Endothelial cell of umbilical vein (primary cell): Measurements from ENCODE around the gene ADGRL3. TPM values are rescaled to one million over a fixed set of nuclear protein-coding genes. Genes with fewer than 3 reads are reported as not detected.

Experiments used
- BruUV-seq: library from RNA; stranded (reverse); fragments of 400-500 nt; replicated peaks from 2 replicates; lab custom pipeline; 2021; lab: Mats Ljungman, UMichigan
- CTCF ChIA-PET: fragments of 300-600, 350-600 bp; sonication (Branson Sonifier 250); formaldehyde crosslinking; loops from one replicate; lab custom pipeline; 2021; ENCODE audit warnings: antibody characterized with exemption, inconsistent platforms; lab: Charles Lee
- POLR2A ChIA-PET: fragments of 300-600, 350-600 bp; sonication (Branson Sonifier 250); formaldehyde crosslinking; loops from one replicate; lab custom pipeline; 2021; ENCODE audit warnings: antibody characterized with exemption, inconsistent platforms; lab: Charles Lee
- DNase-seq: peaks from one replicate; pipeline ENCODE4 v3.0.0-alpha.2; 2011; ENCODE audit warnings: low read depth, low spot score
- FAIRE-seq: peaks from 2 replicates; lab custom pipeline; 2011; peaks lifted over from hg19 to GRCh38; lab: Jason Lieb, UNC
- H2AFZ ChIP-seq: 2 replicates; pipeline ENCODE4 v1.6.0; 2012; ENCODE audit warnings: low read depth, low read length, control low read depth, inconsistent platforms
- H3K27ac ChIP-seq: 2 replicates; pipeline ENCODE4 v1.5.1; 2011; ENCODE audit warnings: low read depth, mild to moderate bottlenecking, control low read depth, low read length, moderate library complexity; ENCODE audit not compliant: insufficient read depth
- H3K27me3 ChIP-seq, 2 experiments: 2 replicates each; pipeline versions ENCODE4 v1.6.0 to v1.6.1; 2011; ENCODE audit warnings: low read length in 2 of 2, mixed read lengths in 1 of 2; ENCODE audit not compliant: control insufficient read depth in 2 of 2, insufficient read depth in 2 of 2
- H3K36me3 ChIP-seq, 2 experiments: 2 replicates in 1 of 2; 3 replicates in 1 of 2; pipeline ENCODE4 v1.5.1; 2011; ENCODE audit warnings: low read length in 2 of 2, mild to moderate bottlenecking in 1 of 2, moderate library complexity in 1 of 2; ENCODE audit not compliant: control insufficient read depth in 2 of 2, insufficient read depth in 2 of 2; ENCODE audit errors: extremely low read depth in 1 of 2
- H3K4me1 ChIP-seq: 3 replicates; pipeline ENCODE4 v1.5.1; 2011; ENCODE audit warnings: mild to moderate bottlenecking, low read length; ENCODE audit not compliant: control insufficient read depth, insufficient read depth; ENCODE audit errors: extremely low read depth
- H3K4me2 ChIP-seq: 2 replicates; pipeline ENCODE4 v1.6.1; 2011; ENCODE audit warnings: low read length, control low read depth, mixed read lengths; ENCODE audit not compliant: insufficient read depth
- H3K4me3 ChIP-seq, 3 experiments: fragments of 200-600 bp in 1 of 3; sonication (generic), shearing (Covaris generic) in 1 of 3; replicated peaks in 1 of 3; 2 replicates each; pipeline ENCODE4 v1.5.1; 2011 to 2016; ENCODE audit warnings: control low read depth in 3 of 3, low read length in 3 of 3, mild to moderate bottlenecking in 2 of 3, inconsistent platforms in 1 of 3, low read depth in 1 of 3, moderate library complexity in 1 of 3; ENCODE audit not compliant: insufficient read depth in 1 of 3
- H3K79me2 ChIP-seq: 2 replicates; pipeline ENCODE4 v1.6.0; 2012; ENCODE audit warnings: low read length, inconsistent platforms; ENCODE audit not compliant: control insufficient read depth, insufficient read depth
- H3K9ac ChIP-seq: replicated peaks from 2 replicates; pipeline ENCODE3; 2011; ENCODE audit warnings: low read length, control low read depth; ENCODE audit not compliant: insufficient read depth; ENCODE audit errors: extremely low read depth
- H3K9me1 ChIP-seq: replicated peaks from 3 replicates; pipeline ENCODE4 v1.6.0; 2011; ENCODE audit warnings: mild to moderate bottlenecking, low read length; ENCODE audit not compliant: control insufficient read depth, insufficient read depth; ENCODE audit errors: extremely low read depth
- H3K9me3 ChIP-seq: replicated peaks from 2 replicates; pipeline ENCODE4 v1.5.1; 2012; ENCODE audit warnings: low read length, inconsistent platforms; ENCODE audit not compliant: control insufficient read depth, insufficient read depth
- H4K20me1 ChIP-seq: replicated peaks from 2 replicates; pipeline ENCODE3; 2011; ENCODE audit warnings: mild to moderate bottlenecking, low read length; ENCODE audit not compliant: control insufficient read depth, insufficient read depth; ENCODE audit errors: extremely low read depth
- EZH2 ChIP-seq: IDR thresholded peaks from 2 replicates; pipeline ENCODE4 v1.6.1; 2012; ENCODE audit warnings: borderline replicate concordance, low read depth, mild to moderate bottlenecking, moderate library complexity, low read length, inconsistent platforms; ENCODE audit not compliant: severe bottlenecking
- FOS ChIP-seq: IDR thresholded peaks from 2 replicates; pipeline ENCODE4 v1.6.1; 2011; ENCODE audit warnings: mild to moderate bottlenecking, low read length, moderate library complexity, borderline replicate concordance; ENCODE audit not compliant: insufficient read depth
- GATA2 ChIP-seq: IDR thresholded peaks from 2 replicates; pipeline ENCODE4 v1.7.0; 2011; ENCODE audit warnings: low read depth, mild to moderate bottlenecking, moderate library complexity, mixed read lengths, low read length; ENCODE audit not compliant: insufficient read length, insufficient read depth
- JUN ChIP-seq: IDR thresholded peaks from 2 replicates; pipeline ENCODE4 v1.6.1; 2011; ENCODE audit warnings: borderline replicate concordance, low read depth; ENCODE audit not compliant: insufficient read length, insufficient read depth
- MYC ChIP-seq: IDR thresholded peaks from one replicate; pipeline ENCODE4 v1.6.1; 2011; ENCODE audit warnings: mild to moderate bottlenecking, low read depth, low read length
- POLR2A ChIP-seq: IDR thresholded peaks from 2 replicates; pipeline ENCODE4 v1.6.1; 2012; ENCODE audit warnings: low read depth, mild to moderate bottlenecking, control low read depth, low read length
- POLR2AphosphoS5 ChIP-seq: IDR thresholded peaks from 2 replicates; pipeline ENCODE4 v1.6.1; 2012; ENCODE audit warnings: low read depth, mild to moderate bottlenecking, control low read depth, low read length, moderate library complexity; ENCODE audit not compliant: insufficient read depth
- dilution Hi-C: fragments of 300-500 bp; cut with MboI; formaldehyde crosslinking; loops from one replicate; pipeline ENCODE4 v1.15.0; 2019; ENCODE audit warnings: low sequenced_read_pairs; ENCODE audit not compliant: extremely low pct_ligation_motif_present
- intact Hi-C: fragments of 100-400 bp; cut with micrococcal nuclease; formaldehyde crosslinking; loops from one replicate; pipeline ENCODE4 v1.10.0; 2022
- polyA plus RNA-seq, 4 experiments: library from polyadenylated mRNA; depleted of rRNA in 3 of 4; stranded (reverse) in 3 of 4; unstranded in 1 of 4; fragments of >200 nt; gene quantifications; 2 replicates each; pipeline versions ENCODE4 v1.2.1 to v1.2.3, GENCODE V29; 2011 to 2012; ENCODE audit warnings: missing spikeins in 1 of 4
- total RNA-seq: library from RNA; stranded (reverse); gene quantifications from 2 replicates; pipeline ENCODE4 v1.2.3, GENCODE V29; 2021
- TF ChIP-seq, protein P1 (sequence below), 2 donors: IDR thresholded peaks; 1 replicate in 1 of 2; 2 replicates in 1 of 2; pipeline ENCODE4 v1.5.1; 2011; ENCODE audit warnings: low read length in 2 of 2, mild to moderate bottlenecking in 2 of 2, moderate library complexity in 2 of 2, control low read depth in 1 of 2, inconsistent platforms in 1 of 2, low read depth in 1 of 2; ENCODE audit not compliant: insufficient read depth in 1 of 2; ENCODE audit errors: extremely low read depth in 1 of 2
- TF ChIP-seq, protein P2 (sequence below): IDR thresholded peaks from 2 replicates; pipeline ENCODE4 v1.6.1; 2011; ENCODE audit not compliant: insufficient read depth, insufficient read length

ADGRL3 gene
- total and polyA plus RNA-seq, 2 donors (not counting 3 experiments of a cell fraction or from before 2014, with no cell fraction given): not detected

DNA sequence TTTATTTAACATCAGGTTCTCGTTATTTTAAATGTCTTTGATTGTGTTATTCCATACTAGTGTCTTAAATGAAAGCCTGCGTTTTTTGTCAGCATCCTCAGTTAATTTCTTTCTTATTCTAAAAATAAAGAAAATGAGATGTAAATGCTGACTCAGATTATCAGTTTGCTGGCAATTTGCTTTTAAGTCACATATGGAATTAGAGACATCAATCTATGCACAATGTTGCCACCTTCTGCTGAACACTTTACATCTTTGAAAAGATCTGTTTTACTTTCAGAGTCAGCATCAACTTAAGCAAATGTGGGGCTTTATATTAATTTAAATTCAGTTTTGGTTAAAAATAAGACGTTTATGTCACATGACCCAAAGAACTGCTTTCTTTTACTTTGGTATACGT lies 99.2 kb downstream of the ADGRL3 start:
- Histone ChIP-seq H3K4me2 (no peak overlapping the region), H3K4me3 (no peak overlapping the region), H3K79me2 (no peaks in the 10 kb centered on the region), H3K9me1 (no peaks in the 10 kb centered on the region), H2AFZ (no peak overlapping the region), H3K9ac (no peak overlapping the region), H3K9me3 (no peaks in the 10 kb centered on the region), H3K36me3 (no peaks in the 10 kb centered on the region), H4K20me1 (no peaks in the 10 kb centered on the region), H3K27ac (no peak overlapping the region), H3K4me1 (no peaks in the 10 kb centered on the region), H3K27me3 (no peaks in the 10 kb centered on the region)
- ChIA-PET POLR2A (no interaction called here), CTCF (no interaction called here)
- dilution Hi-C loops (no loop called here), intact Hi-C loops (no loop called here)
- no TSS peak for BruUV-seq
- no peak for DNase-seq
- FAIRE-seq: no peak
- TF ChIP-seq EZH2: no peak
- TF ChIP-seq MYC: no peak
- no peak for TF ChIP-seq FOS
- TF ChIP-seq, protein P1, sequence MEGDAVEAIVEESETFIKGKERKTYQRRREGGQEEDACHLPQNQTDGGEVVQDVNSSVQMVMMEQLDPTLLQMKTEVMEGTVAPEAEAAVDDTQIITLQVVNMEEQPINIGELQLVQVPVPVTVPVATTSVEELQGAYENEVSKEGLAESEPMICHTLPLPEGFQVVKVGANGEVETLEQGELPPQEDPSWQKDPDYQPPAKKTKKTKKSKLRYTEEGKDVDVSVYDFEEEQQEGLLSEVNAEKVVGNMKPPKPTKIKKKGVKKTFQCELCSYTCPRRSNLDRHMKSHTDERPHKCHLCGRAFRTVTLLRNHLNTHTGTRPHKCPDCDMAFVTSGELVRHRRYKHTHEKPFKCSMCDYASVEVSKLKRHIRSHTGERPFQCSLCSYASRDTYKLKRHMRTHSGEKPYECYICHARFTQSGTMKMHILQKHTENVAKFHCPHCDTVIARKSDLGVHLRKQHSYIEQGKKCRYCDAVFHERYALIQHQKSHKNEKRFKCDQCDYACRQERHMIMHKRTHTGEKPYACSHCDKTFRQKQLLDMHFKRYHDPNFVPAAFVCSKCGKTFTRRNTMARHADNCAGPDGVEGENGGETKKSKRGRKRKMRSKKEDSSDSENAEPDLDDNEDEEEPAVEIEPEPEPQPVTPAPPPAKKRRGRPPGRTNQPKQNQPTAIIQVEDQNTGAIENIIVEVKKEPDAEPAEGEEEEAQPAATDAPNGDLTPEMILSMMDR (IDR thresholded peaks at IDR 0.05; ENCODE audit: extremely low read depth in 1 of 2, insufficient read depth in 1 of 2, low read depth in 1 of 2, low read length in 2 of 2): no peak
- no peak for TF ChIP-seq GATA2
- TF ChIP-seq POLR2A: no peak
- TF ChIP-seq JUN: no peak
- no peak for TF ChIP-seq POLR2AphosphoS5
- TF ChIP-seq, protein P2, sequence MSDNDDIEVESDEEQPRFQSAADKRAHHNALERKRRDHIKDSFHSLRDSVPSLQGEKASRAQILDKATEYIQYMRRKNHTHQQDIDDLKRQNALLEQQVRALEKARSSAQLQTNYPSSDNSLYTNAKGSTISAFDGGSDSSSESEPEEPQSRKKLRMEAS: no peak
